ENCODE results near the gene FAM13A. TPM values are rescaled to one million over a fixed set of nuclear protein-coding genes. Genes with fewer than 3 reads are reported as not detected.

The FAM13A gene
- total and polyA plus RNA-seq, 2 experiments from 2014 or later = 23.3 to 43.8 TPM

DNA sequence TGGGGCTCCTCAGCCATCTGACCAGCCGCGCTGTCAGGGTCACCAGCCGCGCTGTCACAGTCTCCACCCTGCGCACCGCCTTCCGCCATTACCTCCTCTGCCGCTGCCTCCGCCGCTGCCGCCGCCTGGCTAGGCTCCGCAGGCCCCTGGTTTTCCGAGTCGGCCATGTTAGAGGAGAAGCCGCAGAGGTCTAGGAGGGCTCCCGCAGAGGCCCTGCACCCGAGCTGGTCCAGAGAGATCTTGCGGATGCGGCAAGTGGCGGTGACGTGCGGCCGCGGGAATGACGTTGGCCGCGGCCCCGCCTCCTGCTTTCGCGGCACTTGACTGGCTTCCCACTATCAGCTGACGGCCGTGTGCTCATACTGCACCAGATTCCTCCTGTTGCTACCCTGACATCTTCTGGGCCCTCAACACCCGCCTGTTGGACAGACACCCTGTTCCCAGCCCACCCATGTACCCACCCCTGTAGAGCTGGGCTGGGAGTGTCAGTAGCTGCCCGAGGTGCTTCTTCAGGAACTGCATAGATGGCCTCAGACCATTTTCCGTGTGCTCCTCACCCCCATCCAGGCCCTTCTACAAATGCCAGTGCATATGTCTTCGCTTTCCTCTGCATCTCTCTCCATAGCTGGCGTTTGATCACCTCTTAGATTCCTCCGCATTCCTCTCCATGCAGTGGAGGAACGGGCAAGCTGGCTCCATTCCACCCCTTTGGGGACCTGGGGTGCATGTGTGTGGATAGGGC is 359.2 kb downstream of the FAM13A start, which contains the start of gene NAP1L5:
Gene NAP1L5, minus strand, starts transcription at position 242 of the 742 bp plus-strand sequence. Its CDS starts 75 bp downstream, at position 167.
- H3K4me3 ChIP-seq = peak within 1 kb of the TSS; percentile 44
- H3K36me3 ChIP-seq = peaks cover under 1% of the 10 kb centered on the region
- TF ChIP-seq CTCF (IDR thresholded peaks at IDR 0.05; ENCODE audit: low read depth, low read length) = no peak
- peak; percentile 35 to 85 for DNase-seq (ENCODE audit: low read depth in 1 of 2, low spot score in 1 of 2)
- H3K27ac ChIP-seq = no peak within 1 kb of the TSS
- no peaks in the 10 kb centered on the region for H3K27me3 ChIP-seq
- no peaks in the 10 kb centered on the region for H3K9me3 ChIP-seq (ENCODE audit: low read depth)
- H3K4me1 ChIP-seq (ENCODE audit: low read depth) = no peaks in the 10 kb centered on the region

DNA sequence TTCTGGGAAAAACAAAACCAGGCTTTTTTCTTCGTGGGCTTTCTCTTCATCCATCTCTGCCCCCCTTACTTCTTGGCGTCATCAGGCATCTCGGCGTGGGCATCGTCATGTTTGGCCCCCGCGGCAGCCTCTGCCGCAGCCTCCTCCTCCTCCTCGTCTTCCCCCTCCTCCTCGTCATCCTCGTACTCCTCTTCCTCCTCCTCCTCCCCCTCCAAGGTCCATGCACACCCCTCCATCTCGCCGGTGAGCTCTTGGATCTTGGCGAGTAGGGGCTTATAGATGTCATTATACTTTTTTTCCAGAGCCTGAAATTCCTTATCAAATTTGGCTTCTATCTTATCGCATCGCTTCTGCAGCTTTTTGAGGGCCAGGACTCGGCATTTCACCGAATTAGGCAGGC is 359.8 kb downstream of the FAM13A start:
- H3K9me3 ChIP-seq (ENCODE audit: low read depth) = no peaks in the 10 kb centered on the region
- DNase-seq (ENCODE audit: low read depth in 1 of 2, low spot score in 1 of 2) = peak in 1 of 2 donors; percentile 49
- no peaks in the 10 kb centered on the region for H3K4me1 ChIP-seq (ENCODE audit: low read depth)
- peaks cover 4% of the 10 kb centered on the region for H3K36me3 ChIP-seq
- no peak for TF ChIP-seq CTCF (IDR thresholded peaks at IDR 0.05; ENCODE audit: low read depth, low read length)
- no peaks in the 10 kb centered on the region for H3K27me3 ChIP-seq
- H3K27ac ChIP-seq = no peak overlapping the region
- H3K4me3 ChIP-seq = peak overlapping the region; percentile 44

GRCh38 chr4:88696630-88697029 is 360.4 kb downstream of the FAM13A start:
- DNase-seq (ENCODE audit: low read depth in 1 of 2, low spot score in 1 of 2) = no peak
- Histone ChIP-seq H3K9me3 (ENCODE audit: low read depth) (no peaks in the 10 kb centered on the region), H3K4me1 (ENCODE audit: low read depth) (no peaks in the 10 kb centered on the region), H3K4me3 (no peak overlapping the region), H3K27me3 (no peaks in the 10 kb centered on the region), H3K36me3 (peaks cover 4% of the 10 kb centered on the region), H3K27ac (no peak overlapping the region)
- TF ChIP-seq CTCF (IDR thresholded peaks at IDR 0.05; ENCODE audit: low read depth, low read length) = no peak

GRCh38 chr4:88693792-88694191 is 363.2 kb downstream of the FAM13A start:
- peak in 1 of 2 donors; percentile 38 for DNase-seq (ENCODE audit: low read depth in 1 of 2, low spot score in 1 of 2)
- Histone ChIP-seq H3K9me3 (ENCODE audit: low read depth) (no peaks in the 10 kb centered on the region), H3K27me3 (no peaks in the 10 kb centered on the region), H3K4me3 (no peak overlapping the region), H3K27ac (no peak overlapping the region), H3K4me1 (ENCODE audit: low read depth) (no peaks in the 10 kb centered on the region), H3K36me3 (peaks cover 12% of the 10 kb centered on the region)
- no peak for TF ChIP-seq CTCF (IDR thresholded peaks at IDR 0.05; ENCODE audit: low read depth, low read length)

GRCh38 chr4:88690355-88690754 is 366.6 kb downstream of the FAM13A start:
- no peak overlapping the region for H3K4me3 ChIP-seq
- no peaks in the 10 kb centered on the region for H3K27me3 ChIP-seq
- H3K27ac ChIP-seq = no peak overlapping the region
- no peak for TF ChIP-seq CTCF (IDR thresholded peaks at IDR 0.05; ENCODE audit: low read depth, low read length)
- no peaks in the 10 kb centered on the region for H3K9me3 ChIP-seq (ENCODE audit: low read depth)
- H3K36me3 ChIP-seq = peaks cover 24% of the 10 kb centered on the region
- peak in 1 of 2 donors; percentile 67 for DNase-seq (ENCODE audit: low read depth in 1 of 2, low spot score in 1 of 2)
- no peaks in the 10 kb centered on the region for H3K4me1 ChIP-seq (ENCODE audit: low read depth)

Measured in cardiac muscle cell (in vitro differentiated cells and primary cell).